Kidney epithelial cell (primary cell): Measurements from ENCODE around the gene HOXB8. TPM values are rescaled to one million over a fixed set of nuclear protein-coding genes. Genes with fewer than 3 reads are reported as not detected.

Experiments used
- DNase-seq: peaks from one replicate; pipeline ENCODE4 v3.0.0-alpha.2; 2010; ENCODE audit warnings: low read depth
- H3K27me3 ChIP-seq: 2 replicates; pipeline ENCODE4 v1.6.0; 2011; ENCODE audit warnings: low read length; ENCODE audit not compliant: control insufficient read depth, insufficient read depth
- H3K36me3 ChIP-seq: 2 replicates; pipeline ENCODE4 v1.5.1; 2011; ENCODE audit warnings: low read length; ENCODE audit not compliant: control insufficient read depth, insufficient read depth
- H3K4me3 ChIP-seq: 2 replicates; pipeline ENCODE4 v1.5.1; 2011; ENCODE audit warnings: low read depth, mild to moderate bottlenecking, control low read depth, low read length
- CTCF ChIP-seq: IDR thresholded peaks from 2 replicates; pipeline ENCODE4 v1.5.1; 2011; ENCODE audit warnings: mild to moderate bottlenecking, moderate library complexity, low read length, control low read depth, inconsistent platforms; ENCODE audit not compliant: insufficient read depth, poor library complexity, severe bottlenecking
- total RNA-seq: library from RNA; depleted of rRNA; stranded (reverse); fragments of >200 nt; gene quantifications from 2 replicates; pipeline ENCODE4 v1.2.3, GENCODE V29; 2015

HOXB8 gene
- total RNA-seq, 1 donor from 2014 or later, result 7.5 TPM

- TF ChIP-seq CTCF, result no peak
- H3K27me3 ChIP-seq, result no peaks in the 10 kb centered on the region
- H3K4me3 ChIP-seq, result peak overlapping the region; percentile 74
- peaks cover 1% of the 10 kb centered on the region for H3K36me3 ChIP-seq
- no peak for DNase-seq
These were observed 32.2 kb upstream of the HOXB8 start for GRCh38 chr17:48647103-48647962.

GRCh38 chr17:48646183-48647102, 31.4 kb upstream of the HOXB8 start:
- DNase-seq, result no peak
- H3K27me3 ChIP-seq, result no peaks in the 10 kb centered on the region
- peak overlapping the region; percentile 74 for H3K4me3 ChIP-seq
- TF ChIP-seq CTCF, result no peak
- peaks cover 1% of the 10 kb centered on the region for H3K36me3 ChIP-seq

GRCh38 chr17:48645639-48646182, 30.6 kb upstream of the HOXB8 start:
- TF ChIP-seq CTCF, result no peak
- Histone ChIP-seq H3K4me3 (peak overlapping the region; percentile 74), H3K27me3 (no peaks in the 10 kb centered on the region), H3K36me3 (peaks cover 1% of the 10 kb centered on the region)
- no peak for DNase-seq

DNA sequence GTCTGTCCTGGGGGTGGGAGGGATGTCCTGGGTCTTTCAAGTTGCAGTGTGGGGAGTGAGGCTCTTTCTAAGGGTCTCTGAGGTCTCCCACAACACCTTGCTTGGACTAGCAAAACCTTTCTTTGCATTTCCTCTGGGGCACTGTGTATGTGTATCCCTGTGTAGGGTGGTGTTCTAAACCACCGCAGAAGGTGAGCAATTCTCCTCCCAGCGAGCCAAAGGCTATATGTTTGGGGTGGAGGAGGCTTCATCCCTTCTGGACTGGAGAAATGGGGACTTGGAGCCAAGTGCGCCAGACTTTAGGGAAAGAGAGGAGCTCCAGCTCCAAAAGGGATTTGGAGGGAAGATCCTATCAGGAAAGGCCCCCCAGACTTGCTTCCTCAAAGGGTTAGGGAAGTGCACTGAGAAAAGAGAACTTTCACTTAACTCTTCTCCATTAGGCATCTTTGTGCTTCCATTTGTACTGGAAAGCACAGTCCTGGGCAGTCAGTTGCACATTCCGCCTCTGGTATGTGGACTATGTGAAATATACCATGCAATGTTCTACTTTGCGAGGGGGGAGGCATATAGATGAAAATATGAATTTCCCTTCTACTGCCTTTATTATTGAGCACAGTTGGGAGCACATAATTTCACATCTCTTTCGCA, 29.9 kb upstream of the HOXB8 start:
- no peaks in the 10 kb centered on the region for H3K27me3 ChIP-seq
- peaks cover 1% of the 10 kb centered on the region for H3K36me3 ChIP-seq
- no peak for TF ChIP-seq CTCF
- peak overlapping the region; percentile 74 for H3K4me3 ChIP-seq
- DNase-seq, result no peak

DNA sequence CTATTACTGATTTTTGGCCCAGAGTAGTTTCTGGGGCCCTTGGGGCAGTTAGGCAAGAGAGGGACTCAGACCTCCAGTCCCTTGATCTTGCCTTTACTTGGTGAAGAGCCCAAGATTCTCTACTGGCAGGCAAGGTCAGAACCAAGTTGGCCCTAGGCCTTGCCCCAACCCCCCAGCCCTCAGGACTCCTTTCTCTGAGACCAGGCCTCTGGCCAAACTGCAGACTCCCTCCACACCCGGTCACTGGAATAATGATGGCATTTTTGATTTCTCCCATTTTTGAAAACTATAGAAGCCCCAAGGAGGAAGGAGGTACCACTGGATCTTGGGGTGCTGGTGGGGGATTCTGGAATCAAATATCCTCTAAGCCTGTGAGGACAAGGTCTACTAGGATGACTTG, 29.1 kb upstream of the HOXB8 start:
- no peak for DNase-seq
- Histone ChIP-seq H3K4me3 (no peak overlapping the region), H3K36me3 (peaks cover 1% of the 10 kb centered on the region), H3K27me3 (no peaks in the 10 kb centered on the region)
- no peak for TF ChIP-seq CTCF
